Uterus (tissue), 4 donors: ENCODE measurements around the gene SCNN1B. TPM values are rescaled to one million over a fixed set of nuclear protein-coding genes. Genes with fewer than 3 reads are reported as not detected.

Source experiments
- DNase-seq, 2 donors: peaks; one replicate each; pipeline ENCODE4 v3.0.0-alpha.2; 2019 to 2020
- H3K27ac ChIP-seq, 2 donors: fragments of 200-600 bp; sonication (generic); 1 replicate in 1 of 2; 2 replicates in 1 of 2; pipeline ENCODE4 v1.5.1; 2016 to 2018
- H3K27me3 ChIP-seq, 2 donors: fragments of 200-600 bp; sonication (generic); one replicate each; pipeline ENCODE4 v1.5.1; 2018 to 2019; ENCODE audit warnings: control low read depth in 1 of 2
- H3K36me3 ChIP-seq, 2 donors: fragments of 200-600 bp; sonication (generic); one replicate each; pipeline ENCODE4 v1.5.1; 2019; ENCODE audit warnings: control low read depth in 1 of 2
- H3K4me1 ChIP-seq, 2 donors: fragments of 200-600 bp; sonication (generic); one replicate each; pipeline ENCODE4 v1.5.1; 2018 to 2019; ENCODE audit warnings: control low read depth in 1 of 2
- H3K4me3 ChIP-seq, 2 donors: fragments of 200-600 bp; sonication (generic); 1 replicate in 1 of 2; 2 replicates in 1 of 2; pipeline ENCODE4 v1.5.1; 2018 to 2019; ENCODE audit warnings: mild to moderate bottlenecking in 1 of 2
- H3K9me3 ChIP-seq, 2 donors: fragments of 200-600 bp; sonication (generic); one replicate each; pipeline ENCODE4 v1.5.1; 2019; ENCODE audit warnings: control low read depth in 1 of 2
- POLR2A ChIP-seq, 2 donors: fragments of 450-650 bp; IDR thresholded peaks; one replicate each; pipeline ENCODE4 v1.6.1; 2016; ENCODE audit warnings: antibody characterized with exemption in 2 of 2, mild to moderate bottlenecking in 1 of 2, moderate library complexity in 1 of 2
- intact Hi-C: fragments of 100-400 bp; cut with DNase I; formaldehyde crosslinking; loops from one replicate; pipeline ENCODE4 v1.15.1; 2023; ENCODE audit warnings: low total_unique reads
- total RNA-seq, 4 donors: library from RNA; depleted of rRNA in 3 of 4; stranded (reverse); fragments of >200 nt in 3 of 4; gene quantifications; one replicate each; pipeline versions ENCODE4 v1.1.0 to v1.2.4, GENCODE V29; 2014 to 2023
- TF ChIP-seq, protein P1 (sequence below), 4 experiments: fragments of 200-600 bp in 2 of 4; fragments of 450-650 bp in 2 of 4; sonication (generic) in 2 of 4; IDR thresholded peaks; one replicate each; pipeline ENCODE4 v1.5.1; 2016 to 2019; ENCODE audit warnings: antibody characterized with exemption in 4 of 4, mild to moderate bottlenecking in 2 of 4, moderate library complexity in 1 of 4
- donor health status: DM: yes; HTN: yes; CAD: no.

SCNN1B gene
- total RNA-seq, 4 donors from 2014 or later, result 0.14 to 9.6 (median 1.9) TPM

- intact Hi-C loops, result no loop called here
- Histone ChIP-seq H3K27me3 (no peaks in the 10 kb centered on the region), H3K4me1 (no peaks in the 10 kb centered on the region), H3K27ac (no peak overlapping the region), H3K36me3 (no peaks in the 10 kb centered on the region), H3K9me3 (no peaks in the 10 kb centered on the region), H3K4me3 (no peak overlapping the region)
- TF ChIP-seq, protein P1, sequence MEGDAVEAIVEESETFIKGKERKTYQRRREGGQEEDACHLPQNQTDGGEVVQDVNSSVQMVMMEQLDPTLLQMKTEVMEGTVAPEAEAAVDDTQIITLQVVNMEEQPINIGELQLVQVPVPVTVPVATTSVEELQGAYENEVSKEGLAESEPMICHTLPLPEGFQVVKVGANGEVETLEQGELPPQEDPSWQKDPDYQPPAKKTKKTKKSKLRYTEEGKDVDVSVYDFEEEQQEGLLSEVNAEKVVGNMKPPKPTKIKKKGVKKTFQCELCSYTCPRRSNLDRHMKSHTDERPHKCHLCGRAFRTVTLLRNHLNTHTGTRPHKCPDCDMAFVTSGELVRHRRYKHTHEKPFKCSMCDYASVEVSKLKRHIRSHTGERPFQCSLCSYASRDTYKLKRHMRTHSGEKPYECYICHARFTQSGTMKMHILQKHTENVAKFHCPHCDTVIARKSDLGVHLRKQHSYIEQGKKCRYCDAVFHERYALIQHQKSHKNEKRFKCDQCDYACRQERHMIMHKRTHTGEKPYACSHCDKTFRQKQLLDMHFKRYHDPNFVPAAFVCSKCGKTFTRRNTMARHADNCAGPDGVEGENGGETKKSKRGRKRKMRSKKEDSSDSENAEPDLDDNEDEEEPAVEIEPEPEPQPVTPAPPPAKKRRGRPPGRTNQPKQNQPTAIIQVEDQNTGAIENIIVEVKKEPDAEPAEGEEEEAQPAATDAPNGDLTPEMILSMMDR (IDR thresholded peaks at IDR 0.05), result no peak
- TF ChIP-seq POLR2A (IDR thresholded peaks at IDR 0.05), result no peak
- no peak for DNase-seq
These were observed 14.1 kb downstream of the SCNN1B start for GRCh38 chr16:23316232-23316631.

- Histone ChIP-seq H3K27ac (no peak overlapping the region), H3K4me3 (no peak overlapping the region), H3K27me3 (no peaks in the 10 kb centered on the region), H3K4me1 (no peaks in the 10 kb centered on the region), H3K36me3 (no peaks in the 10 kb centered on the region), H3K9me3 (no peaks in the 10 kb centered on the region)
- no peak for DNase-seq
- intact Hi-C loops, result no loop called here
- TF ChIP-seq, protein P1 (IDR thresholded peaks at IDR 0.05), result no peak
- TF ChIP-seq POLR2A (IDR thresholded peaks at IDR 0.05), result no peak
These were observed 14.6 kb downstream of the SCNN1B start for GRCh38 chr16:23316634-23317265.

DNA sequence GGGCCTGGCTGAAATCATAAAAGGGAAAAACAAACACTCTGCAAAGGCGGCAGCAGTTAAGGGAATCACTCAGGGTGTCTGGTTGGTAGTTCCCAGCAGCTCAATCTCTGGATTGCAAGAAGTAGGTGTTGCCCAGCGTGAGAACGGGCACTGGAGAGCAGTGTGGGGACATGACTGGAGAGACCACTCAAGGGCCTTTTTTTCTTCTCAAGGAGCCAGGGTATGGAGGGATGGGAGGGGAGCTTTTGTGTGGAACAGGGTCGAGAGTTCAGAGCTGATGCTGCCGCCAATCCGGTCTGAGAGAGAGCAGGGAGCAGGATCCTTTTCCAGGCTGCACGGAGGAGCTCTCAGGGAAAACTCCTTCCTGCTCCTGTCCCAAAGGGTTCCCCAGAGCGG, 15.2 kb downstream of the SCNN1B start:
- Histone ChIP-seq H3K4me1 (no peaks in the 10 kb centered on the region), H3K27ac (no peak overlapping the region), H3K9me3 (no peaks in the 10 kb centered on the region), H3K36me3 (no peaks in the 10 kb centered on the region), H3K4me3 (no peak overlapping the region), H3K27me3 (no peaks in the 10 kb centered on the region)
- no peak for DNase-seq
- intact Hi-C loops, result no loop called here
- TF ChIP-seq, protein P1 (IDR thresholded peaks at IDR 0.05), result no peak
- no peak for TF ChIP-seq POLR2A (IDR thresholded peaks at IDR 0.05)

- Histone ChIP-seq H3K4me3 (no peak overlapping the region), H3K9me3 (no peaks in the 10 kb centered on the region), H3K27ac (no peak overlapping the region), H3K27me3 (no peaks in the 10 kb centered on the region), H3K36me3 (no peaks in the 10 kb centered on the region), H3K4me1 (no peaks in the 10 kb centered on the region)
- TF ChIP-seq, protein P1 (IDR thresholded peaks at IDR 0.05), result no peak
- no peak for TF ChIP-seq POLR2A (IDR thresholded peaks at IDR 0.05)
- no peak for DNase-seq
- intact Hi-C loops, result no loop called here
These were observed 15.6 kb downstream of the SCNN1B start for GRCh38 chr16:23317751-23318150.

DNA sequence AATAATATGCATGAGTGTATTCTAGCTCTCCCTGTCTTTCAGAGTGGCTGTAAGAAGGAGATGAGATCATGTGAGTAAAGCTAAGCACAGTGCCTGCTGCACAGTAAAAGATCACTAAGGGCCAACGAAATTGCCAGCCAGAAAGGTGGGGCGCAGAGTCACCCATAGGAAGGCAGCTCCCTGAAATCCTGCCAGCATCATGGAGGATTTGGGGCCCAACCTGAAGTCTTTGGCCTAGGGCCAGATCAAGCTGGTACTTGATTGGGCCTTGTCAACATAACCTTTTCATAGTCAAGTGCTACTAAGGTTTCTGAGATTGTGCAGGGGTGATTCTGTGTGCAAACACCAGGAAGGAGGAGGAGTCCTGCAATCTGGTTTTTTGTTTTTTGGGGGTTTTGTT, 16.5 kb downstream of the SCNN1B start:
- intact Hi-C loops, result no loop called here
- DNase-seq, result no peak

More for the DNA sequence above, 16.5 kb downstream of the SCNN1B start:
- Histone ChIP-seq H3K4me3 (no peak overlapping the region), H3K4me1 (no peaks in the 10 kb centered on the region), H3K27ac (no peak overlapping the region), H3K27me3 (no peaks in the 10 kb centered on the region), H3K9me3 (no peaks in the 10 kb centered on the region), H3K36me3 (no peaks in the 10 kb centered on the region)
- no peak for TF ChIP-seq POLR2A (IDR thresholded peaks at IDR 0.05)
- TF ChIP-seq, protein P1 (IDR thresholded peaks at IDR 0.05), result no peak
